ENCODE data around the gene PBLD.

Gene PBLD

GRCh38 chr10:68269562-68270290 is 63.0 kb downstream of the PBLD start:
- TF ChIP-seq CTCF (IDR thresholded peaks at IDR 0.05; ENCODE audit: low read depth, low read length), result no peak
- no peak overlapping the region for H3K4me3 ChIP-seq (replicated peaks in 1 of 2; ENCODE audit: low read depth in 2 of 2, low read length in 2 of 2)
- DNase-seq (ENCODE audit: low read depth in 2 of 2), result no peak

GRCh38 chr10:68261132-68261856 is 71.4 kb downstream of the PBLD start:
- no peak for TF ChIP-seq CTCF (IDR thresholded peaks at IDR 0.05; ENCODE audit: low read depth, low read length)
- peak in 1 of 2 donors; percentile 18 for DNase-seq (ENCODE audit: low read depth in 2 of 2)
- H3K4me3 ChIP-seq (replicated peaks in 1 of 2; ENCODE audit: low read depth in 2 of 2, low read length in 2 of 2), result no peak overlapping the region

- TF ChIP-seq CTCF (IDR thresholded peaks at IDR 0.05; ENCODE audit: low read depth, low read length), result no peak
- H3K4me3 ChIP-seq (replicated peaks in 1 of 2; ENCODE audit: low read depth in 2 of 2, low read length in 2 of 2), result no peak overlapping the region
- no peak for DNase-seq (ENCODE audit: low read depth in 2 of 2)
These were observed 79.4 kb downstream of the PBLD start for GRCh38 chr10:68253346-68253745.

GRCh38 chr10:68251625-68252495 is 80.9 kb downstream of the PBLD start:
- DNase-seq (ENCODE audit: low read depth in 2 of 2), result no peak
- TF ChIP-seq CTCF (IDR thresholded peaks at IDR 0.05; ENCODE audit: low read depth, low read length), result no peak
- H3K4me3 ChIP-seq (replicated peaks in 1 of 2; ENCODE audit: low read depth in 2 of 2, low read length in 2 of 2), result no peak overlapping the region

- TF ChIP-seq CTCF (IDR thresholded peaks at IDR 0.05; ENCODE audit: low read depth, low read length), result no peak
- DNase-seq (ENCODE audit: low read depth in 2 of 2), result no peak
- H3K4me3 ChIP-seq (replicated peaks in 1 of 2; ENCODE audit: low read depth in 2 of 2, low read length in 2 of 2), result no peak overlapping the region
These were observed 81.6 kb downstream of the PBLD start for GRCh38 chr10:68251151-68251550.

GRCh38 chr10:68249297-68249696 is 83.4 kb downstream of the PBLD start:
- DNase-seq (ENCODE audit: low read depth in 2 of 2), result no peak
- TF ChIP-seq CTCF (IDR thresholded peaks at IDR 0.05; ENCODE audit: low read depth, low read length), result no peak
- H3K4me3 ChIP-seq (replicated peaks in 1 of 2; ENCODE audit: low read depth in 2 of 2, low read length in 2 of 2), result no peak overlapping the region

Data from cardiac fibroblast (primary cell).